ENCODE results near the gene ENO1.
"Not testable (repeated sequence)": the region's sequence is repeated elsewhere in the genome, so short reads cannot be mapped to it uniquely, and the experiment has no call there.

The ENO1 gene

GRCh38 chr1:8878448-8878697, at the start of gene ENO1:
TSS of gene ENO1 (minus strand) at chr1:8878686. CDS start at chr1:8874908, 3,778 bp downstream.
- no peak for DNase-seq (ENCODE audit: low spot score)

GRCh38 chr1:8926707-8927694, 48.5 kb upstream of the ENO1 start:
- DNase-seq (ENCODE audit: low spot score) = no peak

DNA sequence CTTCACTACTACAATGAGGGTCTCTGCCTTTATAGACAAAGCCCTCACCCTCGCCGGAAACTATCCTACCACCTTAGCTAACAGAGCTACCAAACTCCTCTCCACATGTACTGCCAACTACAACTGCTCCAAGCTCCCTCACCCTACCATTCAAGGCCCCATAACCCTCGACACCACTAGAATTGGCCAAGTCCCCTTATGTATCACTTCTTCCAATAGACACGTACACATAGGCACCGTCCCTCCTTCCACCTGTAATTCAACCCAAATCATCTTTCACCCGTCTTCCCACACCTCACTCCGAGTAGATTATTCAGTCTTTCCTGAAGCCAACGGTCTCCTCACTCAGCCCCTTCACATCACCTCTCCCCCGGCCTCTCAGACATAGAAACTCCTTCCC, 47.5 kb upstream of the ENO1 start:
- DNase-seq (ENCODE audit: low spot score) = no peak

GRCh38 chr1:8925406-8925805, 46.9 kb upstream of the ENO1 start:
- no peak for DNase-seq (ENCODE audit: low spot score)

- no peak for DNase-seq (ENCODE audit: low spot score)
Measured at GRCh38 chr1:8922962-8923361, 44.5 kb upstream of the ENO1 start.

GRCh38 chr1:8917536-8917935, 39.0 kb upstream of the ENO1 start:
- DNase-seq (ENCODE audit: low spot score) = not testable (repeated sequence)

- DNase-seq (ENCODE audit: low spot score) = no peak
Measured at GRCh38 chr1:8915446-8915845, 37.0 kb upstream of the ENO1 start.

DNA sequence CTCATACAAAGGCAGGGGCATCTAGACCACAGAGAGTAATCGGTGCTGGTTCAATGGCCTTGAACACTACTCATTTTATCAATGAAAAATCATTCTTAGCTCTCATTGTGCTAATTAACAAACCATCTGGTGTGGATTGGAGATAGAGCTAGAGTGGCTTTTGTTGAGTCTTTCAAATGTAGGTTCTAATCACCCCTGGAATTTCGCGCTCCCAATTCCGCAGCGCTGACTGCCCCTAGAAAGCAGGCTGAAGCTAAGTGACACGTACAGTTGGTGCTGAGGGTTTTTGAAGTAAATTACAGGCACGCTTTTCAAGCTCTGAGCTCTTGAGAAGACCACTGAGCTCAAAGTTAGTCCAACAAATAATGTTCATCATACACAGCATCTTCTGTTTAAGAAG, 36.0 kb upstream of the ENO1 start:
- DNase-seq (ENCODE audit: low spot score) = no peak

DNA sequence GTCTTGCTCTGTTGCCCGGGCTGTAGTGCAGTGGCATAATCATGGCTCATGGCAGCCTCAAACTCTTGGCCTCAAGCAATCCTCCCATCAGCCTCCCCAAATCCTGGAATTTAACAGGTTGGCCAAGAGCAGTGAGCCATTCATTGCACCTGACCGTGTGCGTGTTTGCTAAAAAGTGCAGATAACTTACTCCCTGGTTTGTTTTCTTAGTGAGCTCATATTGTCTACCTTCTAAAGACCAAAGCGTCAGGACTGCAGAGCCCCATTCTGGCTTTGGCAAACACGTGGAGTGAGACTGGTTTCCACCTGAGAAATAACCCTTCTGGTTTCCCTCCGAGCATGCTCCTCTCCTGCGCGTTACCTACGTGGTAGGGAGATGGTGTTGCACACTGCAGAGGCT, 35.0 kb upstream of the ENO1 start:
- DNase-seq (ENCODE audit: low spot score) = no peak

DNA sequence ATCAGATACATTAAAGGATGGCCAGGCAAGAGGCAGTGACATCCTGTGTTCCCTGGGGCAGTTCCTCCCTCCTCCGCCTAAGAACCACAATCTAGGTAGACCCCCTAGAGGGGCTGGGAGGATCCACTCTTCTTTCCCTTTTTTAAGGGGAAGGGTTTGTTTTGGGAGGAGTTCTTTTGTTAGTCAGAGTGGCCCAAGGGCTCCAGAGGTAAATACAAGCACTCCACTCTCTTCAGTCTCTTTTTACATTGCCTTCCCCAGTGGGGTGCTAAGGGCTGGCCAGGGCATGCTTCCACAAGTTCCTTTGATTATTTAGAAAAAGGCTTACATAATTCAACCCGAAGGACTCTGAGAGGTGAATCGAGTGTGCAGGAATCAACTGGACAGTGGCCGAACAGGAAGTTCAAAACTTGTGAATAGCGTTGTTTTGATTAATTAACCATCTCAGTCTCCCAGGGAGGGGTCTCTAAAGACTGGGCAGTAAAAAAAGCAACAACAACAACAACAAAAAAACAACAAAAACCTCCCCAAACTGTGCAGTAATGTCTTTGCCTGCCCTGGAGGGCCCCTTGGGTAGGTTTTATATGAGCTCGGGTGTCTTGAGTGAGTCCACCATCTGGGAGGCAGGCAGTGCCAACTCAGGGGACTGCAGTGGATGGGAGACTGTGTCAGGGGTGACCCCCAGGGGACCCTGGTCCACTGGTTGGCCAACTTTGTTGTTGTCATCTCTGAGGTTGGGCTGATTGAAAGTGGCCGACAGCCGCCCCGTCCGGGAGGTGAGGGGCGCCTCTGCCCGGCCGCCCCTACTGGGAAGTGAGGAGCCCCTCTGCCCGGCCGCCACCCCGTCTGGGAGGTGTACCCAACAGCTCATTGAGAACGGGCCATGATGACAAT, 33.2 kb upstream of the ENO1 start:
- DNase-seq (ENCODE audit: low spot score) = no peak

GRCh38 chr1:8910914-8911313, 32.4 kb upstream of the ENO1 start:
- no peak for DNase-seq (ENCODE audit: low spot score)

GRCh38 chr1:8910331-8910730, 31.8 kb upstream of the ENO1 start:
- DNase-seq (ENCODE audit: low spot score) = no peak

DNA sequence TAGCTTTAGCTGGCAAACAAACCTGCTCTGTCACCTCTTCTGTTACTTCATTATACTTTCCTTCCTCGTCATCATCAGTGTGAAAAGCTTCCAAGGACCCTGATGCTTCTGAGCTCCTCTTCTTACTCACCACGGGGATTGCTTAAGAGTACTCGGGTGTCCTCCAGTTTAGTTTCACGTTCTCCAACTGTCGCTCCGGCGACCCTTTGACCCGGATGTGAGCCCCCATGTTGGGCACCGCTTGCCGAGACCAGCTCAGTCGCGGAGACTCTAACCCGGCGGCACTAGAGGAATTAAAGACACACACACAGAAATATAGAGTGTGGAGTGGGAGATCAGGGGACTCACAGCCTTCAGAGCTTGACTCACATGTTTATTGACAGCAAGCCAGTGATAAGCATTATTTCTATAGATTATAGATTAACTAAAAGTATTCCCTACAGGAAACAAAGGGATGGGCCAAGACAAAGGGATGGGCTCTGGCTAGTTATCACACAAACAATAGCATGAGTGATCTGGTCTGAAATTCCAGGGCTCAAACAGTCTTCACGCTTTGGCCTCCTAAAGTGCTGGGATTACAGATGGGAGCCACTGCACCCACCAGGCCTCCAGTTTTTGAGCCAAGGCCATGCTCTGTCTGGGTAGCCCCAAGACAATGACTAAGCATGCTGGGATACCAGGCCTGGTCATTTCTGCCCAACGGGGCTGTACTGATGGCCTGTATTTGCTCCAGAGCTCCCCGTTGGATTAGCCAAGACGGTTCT, 30.1 kb upstream of the ENO1 start:
- no peak for DNase-seq (ENCODE audit: low spot score)

GRCh38 chr1:8905582-8906191, 27.2 kb upstream of the ENO1 start:
- DNase-seq (ENCODE audit: low spot score) = no peak

DNA sequence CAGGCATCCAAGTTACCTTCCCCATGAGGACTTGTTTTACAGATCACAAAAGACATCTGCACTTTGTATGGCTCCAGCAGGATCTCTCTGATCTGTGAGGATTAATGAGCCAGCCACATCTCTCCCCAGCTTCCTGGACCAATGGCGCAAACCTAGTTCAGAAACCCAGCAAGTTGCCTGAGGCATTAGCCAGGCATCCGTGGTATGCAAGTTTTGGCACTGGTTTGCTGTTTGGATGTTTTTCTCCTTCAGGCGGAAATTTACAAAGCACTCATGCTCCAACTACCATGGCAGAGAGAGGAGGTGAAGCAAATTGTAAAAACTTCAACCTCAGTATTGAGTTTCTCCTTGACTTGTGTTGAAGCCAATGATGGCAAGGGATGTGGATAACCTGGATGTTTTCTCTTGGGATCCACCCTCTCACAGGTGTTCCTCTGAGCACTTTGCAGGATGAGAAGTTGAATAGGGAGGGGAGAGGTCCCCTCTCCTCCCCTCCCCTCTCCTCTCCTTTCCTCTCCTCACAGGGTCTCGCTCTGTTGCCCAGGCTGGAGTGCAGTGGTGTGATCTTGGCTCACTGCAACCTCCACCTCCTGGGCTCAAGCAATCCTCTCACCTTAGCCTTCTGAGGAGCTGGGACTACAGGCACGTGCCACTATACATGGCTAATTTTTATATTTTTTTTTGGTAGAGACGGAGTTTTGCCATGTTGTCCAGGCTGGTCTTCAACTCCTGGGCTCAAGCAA, 25.6 kb upstream of the ENO1 start:
- DNase-seq (ENCODE audit: low spot score) = no peak

GRCh38 chr1:8903410-8903809, 24.9 kb upstream of the ENO1 start:
- no peak for DNase-seq (ENCODE audit: low spot score)

- no peak for DNase-seq (ENCODE audit: low spot score)
Measured at GRCh38 chr1:8902765-8903164, 24.3 kb upstream of the ENO1 start.

GRCh38 chr1:8900684-8901083, 22.2 kb upstream of the ENO1 start:
- not testable (repeated sequence) for DNase-seq (ENCODE audit: low spot score)

DNA sequence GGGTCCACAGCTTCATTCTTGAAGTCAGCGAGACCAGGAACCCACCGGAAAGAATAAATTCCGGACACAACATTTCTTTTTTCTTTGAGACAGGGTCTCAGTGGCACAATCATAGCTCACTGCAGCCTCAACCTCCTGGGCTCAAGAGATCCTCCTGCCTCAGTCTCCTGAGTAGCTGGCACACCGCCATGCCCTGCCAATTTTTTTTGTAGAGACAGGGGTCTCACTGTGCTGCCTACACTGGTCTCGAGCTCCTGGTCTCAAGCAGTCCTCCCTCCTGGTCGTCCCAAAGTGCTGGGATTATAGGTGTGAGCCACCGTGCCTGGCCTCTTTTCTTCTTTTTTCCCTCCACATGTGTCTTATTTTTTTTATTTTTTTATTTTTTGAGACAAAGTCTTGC, 20.6 kb upstream of the ENO1 start:
- no peak for DNase-seq (ENCODE audit: low spot score)

GRCh38 chr1:8898418-8898817, 19.9 kb upstream of the ENO1 start:
- not testable (repeated sequence) for DNase-seq (ENCODE audit: low spot score)

DNA sequence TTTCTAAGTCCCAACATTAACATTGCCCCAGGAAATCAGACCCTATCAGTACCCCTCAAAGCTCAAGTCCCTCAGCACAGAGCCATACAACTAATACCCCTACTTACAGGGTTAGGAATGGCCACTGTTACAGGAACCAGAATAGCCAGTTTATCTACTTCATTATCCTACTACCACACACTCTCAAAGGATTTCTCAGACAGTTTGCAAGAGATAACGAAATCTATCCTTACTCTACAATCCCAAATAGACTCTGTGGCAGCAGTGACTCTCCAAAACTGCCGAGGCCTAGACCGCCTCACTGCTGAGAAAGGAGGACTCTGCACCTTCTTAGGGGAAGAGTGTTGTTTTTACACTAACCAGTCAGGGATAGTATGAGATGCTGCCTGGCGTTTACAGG, 19.0 kb upstream of the ENO1 start:
- DNase-seq (ENCODE audit: low spot score) = not testable (repeated sequence)
